ENCODE results near the gene ABI3BP. TPM values are rescaled to one million over a fixed set of nuclear protein-coding genes. Genes with fewer than 3 reads are reported as not detected.

The ABI3BP gene
- total and polyA plus RNA-seq, 10 of the 15 experiments (the other 5 are each of a cell fraction or from before 2014, with no cell fraction given): 0.03 to 0.42 (median 0.11) TPM; not detected in 4

- FAIRE-seq: no peak
- H3K27me3 ChIP-seq (replicated peaks in 1 of 2; ENCODE audit: control insufficient read depth in 2 of 2, insufficient read depth in 2 of 2, low read length in 1 of 2): no peaks in the 10 kb centered on the region
- intact Hi-C loops (cut with micrococcal nuclease; ENCODE audit: unreplicated experiment) (no loop called here), in situ Hi-C loops (cut with MboI) (no loop called here)
- 74% methylated on average over 2 of the region's 2 CpGs for WGBS (ENCODE audit: insufficient coverage, insufficient replicate concordance, low lambda C conversion rate, missing lambda C conversion rate)
- no peak overlapping the region for H3K4me2 ChIP-seq (ENCODE audit: control insufficient read depth, insufficient read depth)
- POLR2A ChIA-PET: no interaction called here
- no peak for TF ChIP-seq HDAC2 (IDR thresholded peaks at IDR 0.05)
- no peak for TF ChIP-seq BCLAF1 (IDR thresholded peaks at IDR 0.05)
- TF ChIP-seq CBX5 (IDR thresholded peaks at IDR 0.05; ENCODE audit: low read depth): no peak
- no peak for TF ChIP-seq POLR2AphosphoS2 (IDR thresholded peaks at IDR 0.05; ENCODE audit: low read depth, low read length)
- peaks cover 4 to 33% of the 10 kb centered on the region in 2 experiments for H3K36me3 ChIP-seq (ENCODE audit: control insufficient read depth in 2 of 2, insufficient read depth in 2 of 2, low read length in 1 of 2)
- H3K4me3 ChIP-seq: no peak overlapping the region
- no peaks in the 10 kb centered on the region for H4K20me1 ChIP-seq (ENCODE audit: control insufficient read depth, insufficient read depth)
- H3K4me1 ChIP-seq (ENCODE audit: control insufficient read depth, insufficient read depth, low read length): no peaks in the 10 kb centered on the region
- no peak for ATAC-seq
- no peaks in the 10 kb centered on the region for H3K9me3 ChIP-seq (replicated peaks; ENCODE audit: control insufficient read depth, insufficient read depth, low read length)
- DNase-seq (ENCODE audit: low read depth, low spot score): no peak
- CTCF ChIA-PET: interaction anchor here (1.6 kb wide), 1 partner anchor 23 kb away, joined by 3 read pairs; no protein-coding TSS in a partner anchor
- no peaks in the 10 kb centered on the region for H3K79me2 ChIP-seq (ENCODE audit: control insufficient read depth, insufficient read depth, low read length)
- RAD21 ChIA-PET (ENCODE audit: unreplicated experiment): no interaction called here
- no TSS peak for BruUV-seq (replicated peaks)
- SMC1A ChIA-PET (ENCODE audit: uncharacterized antibody, unreplicated experiment): interaction anchor here (1.6 kb wide), 1 partner anchor 22 kb away, joined by 3 read pairs; no protein-coding TSS in a partner anchor
- no peak overlapping the region for H3K9ac ChIP-seq (ENCODE audit: control insufficient read depth, insufficient read depth, low read length)
- no peak overlapping the region for H2AFZ ChIP-seq (ENCODE audit: control insufficient read depth, low read depth, low read length)
- H3K27ac ChIP-seq (ENCODE audit: control insufficient read depth, insufficient read depth): no peak overlapping the region
Observed at GRCh38 chr3:100748967-100749366, 244.3 kb downstream of the ABI3BP start.

- Histone ChIP-seq H3K36me3 (ENCODE audit: control insufficient read depth in 2 of 2, insufficient read depth in 2 of 2, low read length in 1 of 2) (peaks cover 4 to 27% of the 10 kb centered on the region in 2 experiments), H3K4me1 (ENCODE audit: control insufficient read depth, insufficient read depth, low read length) (no peaks in the 10 kb centered on the region), H3K9me3 (replicated peaks; ENCODE audit: control insufficient read depth, insufficient read depth, low read length) (no peaks in the 10 kb centered on the region), H2AFZ (ENCODE audit: control insufficient read depth, low read depth, low read length) (no peak overlapping the region), H3K27me3 (replicated peaks in 1 of 2; ENCODE audit: control insufficient read depth in 2 of 2, insufficient read depth in 2 of 2, low read length in 1 of 2) (no peaks in the 10 kb centered on the region), H3K27ac (ENCODE audit: control insufficient read depth, insufficient read depth) (no peak overlapping the region), H3K9ac (ENCODE audit: control insufficient read depth, insufficient read depth, low read length) (no peak overlapping the region), H4K20me1 (ENCODE audit: control insufficient read depth, insufficient read depth) (no peaks in the 10 kb centered on the region), H3K79me2 (ENCODE audit: control insufficient read depth, insufficient read depth, low read length) (no peaks in the 10 kb centered on the region), H3K4me3 (no peak overlapping the region), H3K4me2 (ENCODE audit: control insufficient read depth, insufficient read depth) (no peak overlapping the region)
- ChIA-PET POLR2A (no interaction called here), RAD21 (ENCODE audit: unreplicated experiment) (no interaction called here), CTCF (interaction anchor here (0.9 kb wide), 1 partner anchor 12 kb away, joined by 4 read pairs; no protein-coding TSS in a partner anchor), SMC1A (ENCODE audit: uncharacterized antibody, unreplicated experiment) (interaction anchor here (1.6 kb wide), 1 partner anchor 21 kb away, joined by 3 read pairs; no protein-coding TSS in a partner anchor)
- no TSS peak for BruUV-seq (replicated peaks)
- ATAC-seq: no peak
- in situ Hi-C loops (cut with MboI): no loop called here
- 96% methylated on average over 6 of the region's 6 CpGs for WGBS (ENCODE audit: insufficient coverage, insufficient replicate concordance, low lambda C conversion rate, missing lambda C conversion rate)
- intact Hi-C loops (cut with micrococcal nuclease; ENCODE audit: unreplicated experiment): no loop called here
- no peak for FAIRE-seq
- DNase-seq (ENCODE audit: low read depth, low spot score): no peak
- TF ChIP-seq CUX1 (IDR thresholded peaks at IDR 0.05; ENCODE audit: insufficient replicate concordance, low read depth, low read length) (no peak), TAF1 (IDR thresholded peaks at IDR 0.05; ENCODE audit: borderline replicate concordance, low read depth, low read length) (no peak)
Observed at GRCh38 chr3:100748220-100748619, 245.0 kb downstream of the ABI3BP start.
